DOHH2 (cell line): ENCODE measurements around the gene COL25A1.

Experiments
- EZH2phosphoT487 ChIP-seq: fragments of 200-600 bp; sonication (generic); IDR thresholded peaks from 2 replicates; pipeline ENCODE4 v1.6.1; 2017; ENCODE audit warnings: borderline replicate concordance, mild to moderate bottlenecking, antibody characterized with exemption, low read length, moderate library complexity, mixed read lengths
- TF ChIP-seq, protein P1 (sequence below): fragments of 200-600 bp; sonication (generic); IDR thresholded peaks from one replicate; pipeline ENCODE4 v1.5.1; 2014; ENCODE audit warnings: antibody characterized with exemption, mild to moderate bottlenecking, low read depth, low read length; ENCODE audit not compliant: poor library complexity, severe bottlenecking

DNA sequence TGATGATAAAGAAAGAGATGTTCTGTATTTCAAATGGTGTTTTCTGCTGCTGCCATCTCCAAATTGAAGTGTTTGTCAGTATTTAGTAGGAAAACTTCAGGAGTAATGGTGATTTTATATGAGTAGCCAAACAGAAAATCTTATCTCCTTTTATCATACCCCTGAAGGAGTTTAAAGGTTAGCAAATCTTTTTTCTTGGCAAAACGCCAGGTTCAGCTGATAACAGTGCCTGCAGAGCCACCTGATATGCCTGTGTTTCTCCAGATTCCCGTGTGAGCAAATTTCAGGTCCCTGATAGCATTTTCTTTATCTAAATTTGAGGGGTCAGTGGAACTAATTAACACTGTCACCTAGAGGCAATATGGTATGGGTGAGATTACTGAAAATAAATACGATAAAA lies 473.8 kb downstream of the COL25A1 start:
- TF ChIP-seq, protein P1, sequence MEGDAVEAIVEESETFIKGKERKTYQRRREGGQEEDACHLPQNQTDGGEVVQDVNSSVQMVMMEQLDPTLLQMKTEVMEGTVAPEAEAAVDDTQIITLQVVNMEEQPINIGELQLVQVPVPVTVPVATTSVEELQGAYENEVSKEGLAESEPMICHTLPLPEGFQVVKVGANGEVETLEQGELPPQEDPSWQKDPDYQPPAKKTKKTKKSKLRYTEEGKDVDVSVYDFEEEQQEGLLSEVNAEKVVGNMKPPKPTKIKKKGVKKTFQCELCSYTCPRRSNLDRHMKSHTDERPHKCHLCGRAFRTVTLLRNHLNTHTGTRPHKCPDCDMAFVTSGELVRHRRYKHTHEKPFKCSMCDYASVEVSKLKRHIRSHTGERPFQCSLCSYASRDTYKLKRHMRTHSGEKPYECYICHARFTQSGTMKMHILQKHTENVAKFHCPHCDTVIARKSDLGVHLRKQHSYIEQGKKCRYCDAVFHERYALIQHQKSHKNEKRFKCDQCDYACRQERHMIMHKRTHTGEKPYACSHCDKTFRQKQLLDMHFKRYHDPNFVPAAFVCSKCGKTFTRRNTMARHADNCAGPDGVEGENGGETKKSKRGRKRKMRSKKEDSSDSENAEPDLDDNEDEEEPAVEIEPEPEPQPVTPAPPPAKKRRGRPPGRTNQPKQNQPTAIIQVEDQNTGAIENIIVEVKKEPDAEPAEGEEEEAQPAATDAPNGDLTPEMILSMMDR: no peak
- TF ChIP-seq EZH2phosphoT487: no peak
